22Rv1 (cell line): Measurements from ENCODE around the gene RECQL.

Source experiments
- ZFX ChIP-seq: fragments of 450-650 bp; IDR thresholded peaks from 2 replicates; pipeline ENCODE4 v1.6.1; 2017; ENCODE audit warnings: antibody characterized with exemption, borderline replicate concordance
- TF ChIP-seq, protein P1 (sequence below): fragments of 450-650 bp; IDR thresholded peaks from 2 replicates; pipeline ENCODE4 v1.5.1; 2017; ENCODE audit warnings: mild to moderate bottlenecking

DNA sequence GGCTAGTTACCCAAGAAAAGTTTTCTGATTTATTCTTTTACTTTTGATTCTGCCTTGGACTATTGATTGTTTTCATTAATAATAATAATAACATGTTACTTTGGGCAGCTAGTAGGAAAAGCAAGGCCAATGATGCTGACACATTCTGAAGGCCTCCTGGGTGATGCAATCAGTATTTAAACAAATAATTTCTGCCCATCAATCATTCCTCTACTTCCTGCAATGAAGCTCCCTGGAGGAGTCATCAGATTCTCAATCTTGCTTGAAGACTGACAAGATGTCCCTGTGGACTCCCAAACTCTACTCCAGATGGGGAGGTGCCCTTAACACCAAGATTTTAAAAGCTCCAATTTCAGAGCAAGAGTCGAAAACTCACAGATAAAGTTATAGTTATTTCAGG, 24.6 kb upstream of the RECQL start, which contains the start of gene SPX:
- TF ChIP-seq, protein P1, sequence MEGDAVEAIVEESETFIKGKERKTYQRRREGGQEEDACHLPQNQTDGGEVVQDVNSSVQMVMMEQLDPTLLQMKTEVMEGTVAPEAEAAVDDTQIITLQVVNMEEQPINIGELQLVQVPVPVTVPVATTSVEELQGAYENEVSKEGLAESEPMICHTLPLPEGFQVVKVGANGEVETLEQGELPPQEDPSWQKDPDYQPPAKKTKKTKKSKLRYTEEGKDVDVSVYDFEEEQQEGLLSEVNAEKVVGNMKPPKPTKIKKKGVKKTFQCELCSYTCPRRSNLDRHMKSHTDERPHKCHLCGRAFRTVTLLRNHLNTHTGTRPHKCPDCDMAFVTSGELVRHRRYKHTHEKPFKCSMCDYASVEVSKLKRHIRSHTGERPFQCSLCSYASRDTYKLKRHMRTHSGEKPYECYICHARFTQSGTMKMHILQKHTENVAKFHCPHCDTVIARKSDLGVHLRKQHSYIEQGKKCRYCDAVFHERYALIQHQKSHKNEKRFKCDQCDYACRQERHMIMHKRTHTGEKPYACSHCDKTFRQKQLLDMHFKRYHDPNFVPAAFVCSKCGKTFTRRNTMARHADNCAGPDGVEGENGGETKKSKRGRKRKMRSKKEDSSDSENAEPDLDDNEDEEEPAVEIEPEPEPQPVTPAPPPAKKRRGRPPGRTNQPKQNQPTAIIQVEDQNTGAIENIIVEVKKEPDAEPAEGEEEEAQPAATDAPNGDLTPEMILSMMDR, result no peak
- no peak for TF ChIP-seq ZFX
